ENCODE results near the gene NEMP1.

Gene NEMP1

GRCh38 chr12:57046947-57047890 lies 31.4 kb downstream of the NEMP1 start:
- Mint-ChIP-seq H3K27ac (peak overlapping the region; percentile 84), H3K4me1 (ENCODE audit: low read depth) (peaks cover 67% of the 10 kb centered on the region), H3K36me3 (ENCODE audit: low read depth) (no peaks in the 10 kb centered on the region), H3K9me3 (no peaks in the 10 kb centered on the region), H3K27me3 (peaks cover 7% of the 10 kb centered on the region), H3K4me3 (peak overlapping the region; percentile 44)
- intact Hi-C loops (cut with micrococcal nuclease), result loop anchor here (5.0 kb wide), 1 partner anchor 40 kb away; the partner anchor contains the start of gene ZBTB39

GRCh38 chr12:57046086-57046791 lies 32.4 kb downstream of the NEMP1 start:
- peaks cover 7% of the 10 kb centered on the region for H3K27me3 Mint-ChIP-seq
- H3K36me3 Mint-ChIP-seq (ENCODE audit: low read depth), result no peaks in the 10 kb centered on the region
- peak overlapping the region; percentile 84 for H3K27ac Mint-ChIP-seq
- H3K9me3 Mint-ChIP-seq, result no peaks in the 10 kb centered on the region
- peaks cover 69% of the 10 kb centered on the region for H3K4me1 Mint-ChIP-seq (ENCODE audit: low read depth)
- intact Hi-C loops (cut with micrococcal nuclease), result loop anchor here (5.0 kb wide), 1 partner anchor 39 kb away; the partner anchor contains the start of gene ZBTB39
- H3K4me3 Mint-ChIP-seq, result peak overlapping the region; percentile 44

GRCh38 chr12:57044889-57045288 lies 33.7 kb downstream of the NEMP1 start:
- peaks cover 7% of the 10 kb centered on the region for H3K27me3 Mint-ChIP-seq

GRCh38 chr12:57044468-57044867 lies 34.1 kb downstream of the NEMP1 start:
- Mint-ChIP-seq H3K4me3 (no peak overlapping the region), H3K36me3 (ENCODE audit: low read depth) (no peaks in the 10 kb centered on the region), H3K4me1 (ENCODE audit: low read depth) (peaks cover 65% of the 10 kb centered on the region), H3K9me3 (no peaks in the 10 kb centered on the region), H3K27ac (no peak overlapping the region), H3K27me3 (peaks cover 7% of the 10 kb centered on the region)
- intact Hi-C loops (cut with micrococcal nuclease), result no loop called here

More at GRCh38 chr12:57044889-57045288, 33.7 kb downstream of the NEMP1 start:
- Mint-ChIP-seq H3K36me3 (ENCODE audit: low read depth) (no peaks in the 10 kb centered on the region), H3K4me1 (ENCODE audit: low read depth) (peaks cover 67% of the 10 kb centered on the region), H3K4me3 (no peak overlapping the region), H3K9me3 (no peaks in the 10 kb centered on the region), H3K27ac (peak overlapping the region; percentile 84)
- intact Hi-C loops (cut with micrococcal nuclease), result loop anchor here (5.0 kb wide), 1 partner anchor 38 kb away; the partner anchor contains the start of gene ZBTB39

GRCh38 chr12:57042695-57043094 lies 35.9 kb downstream of the NEMP1 start:
- Mint-ChIP-seq H3K4me1 (ENCODE audit: low read depth) (peaks cover 57% of the 10 kb centered on the region), H3K4me3 (no peak overlapping the region), H3K27ac (no peak overlapping the region), H3K27me3 (peaks cover 10% of the 10 kb centered on the region), H3K36me3 (ENCODE audit: low read depth) (no peaks in the 10 kb centered on the region), H3K9me3 (no peaks in the 10 kb centered on the region)
- intact Hi-C loops (cut with micrococcal nuclease), result no loop called here

GRCh38 chr12:57040750-57041149 lies 37.8 kb downstream of the NEMP1 start:
- Mint-ChIP-seq H3K36me3 (ENCODE audit: low read depth) (no peaks in the 10 kb centered on the region), H3K9me3 (no peaks in the 10 kb centered on the region), H3K4me1 (ENCODE audit: low read depth) (peaks cover 40% of the 10 kb centered on the region), H3K27me3 (peaks cover 17% of the 10 kb centered on the region), H3K4me3 (no peak overlapping the region), H3K27ac (no peak overlapping the region)
- intact Hi-C loops (cut with micrococcal nuclease), result no loop called here

- H3K4me1 Mint-ChIP-seq (ENCODE audit: low read depth), result peaks cover 40% of the 10 kb centered on the region
- H3K36me3 Mint-ChIP-seq (ENCODE audit: low read depth), result no peaks in the 10 kb centered on the region
- H3K9me3 Mint-ChIP-seq, result no peaks in the 10 kb centered on the region
- H3K4me3 Mint-ChIP-seq, result no peak overlapping the region
- peaks cover 19% of the 10 kb centered on the region for H3K27me3 Mint-ChIP-seq
- no peak overlapping the region for H3K27ac Mint-ChIP-seq
- intact Hi-C loops (cut with micrococcal nuclease), result no loop called here
Measured at GRCh38 chr12:57040211-57040610, 38.4 kb downstream of the NEMP1 start.

GRCh38 chr12:57039016-57039798 lies 39.4 kb downstream of the NEMP1 start:
- Mint-ChIP-seq H3K27me3 (peaks cover 22% of the 10 kb centered on the region), H3K9me3 (no peaks in the 10 kb centered on the region)

GRCh38 chr12:57037264-57037663 lies 41.3 kb downstream of the NEMP1 start:
- Mint-ChIP-seq H3K27me3 (peaks cover 15% of the 10 kb centered on the region), H3K9me3 (no peaks in the 10 kb centered on the region), H3K27ac (peak overlapping the region; percentile 22), H3K4me1 (ENCODE audit: low read depth) (peaks cover 35% of the 10 kb centered on the region), H3K36me3 (ENCODE audit: low read depth) (no peaks in the 10 kb centered on the region), H3K4me3 (no peak overlapping the region)
- intact Hi-C loops (cut with micrococcal nuclease), result no loop called here

More at GRCh38 chr12:57039016-57039798, 39.4 kb downstream of the NEMP1 start:
- Mint-ChIP-seq H3K27ac (no peak overlapping the region), H3K4me1 (ENCODE audit: low read depth) (peaks cover 35% of the 10 kb centered on the region), H3K4me3 (no peak overlapping the region), H3K36me3 (ENCODE audit: low read depth) (no peaks in the 10 kb centered on the region)
- intact Hi-C loops (cut with micrococcal nuclease), result no loop called here

GRCh38 chr12:57033431-57033830 lies 45.2 kb downstream of the NEMP1 start:
- Mint-ChIP-seq H3K27ac (no peak overlapping the region), H3K27me3 (peaks cover 15% of the 10 kb centered on the region), H3K4me1 (ENCODE audit: low read depth) (peaks cover 25% of the 10 kb centered on the region), H3K9me3 (no peaks in the 10 kb centered on the region), H3K36me3 (ENCODE audit: low read depth) (no peaks in the 10 kb centered on the region), H3K4me3 (no peak overlapping the region)
- intact Hi-C loops (cut with micrococcal nuclease), result no loop called here

- Mint-ChIP-seq H3K36me3 (ENCODE audit: low read depth) (no peaks in the 10 kb centered on the region), H3K27me3 (peaks cover 13% of the 10 kb centered on the region), H3K4me1 (ENCODE audit: low read depth) (peaks cover 35% of the 10 kb centered on the region), H3K4me3 (no peak overlapping the region), H3K9me3 (no peaks in the 10 kb centered on the region), H3K27ac (no peak overlapping the region)
- intact Hi-C loops (cut with micrococcal nuclease), result no loop called here
Measured at GRCh38 chr12:57031789-57032188, 46.8 kb downstream of the NEMP1 start.

- no peaks in the 10 kb centered on the region for H3K9me3 Mint-ChIP-seq
- peaks cover 16% of the 10 kb centered on the region for H3K27me3 Mint-ChIP-seq
- peaks cover 41% of the 10 kb centered on the region for H3K4me1 Mint-ChIP-seq (ENCODE audit: low read depth)
- no peak overlapping the region for H3K4me3 Mint-ChIP-seq
- H3K27ac Mint-ChIP-seq, result peak overlapping the region; percentile 42
- intact Hi-C loops (cut with micrococcal nuclease), result no loop called here
- no peaks in the 10 kb centered on the region for H3K36me3 Mint-ChIP-seq (ENCODE audit: low read depth)
Measured at GRCh38 chr12:57031138-57031725, 47.4 kb downstream of the NEMP1 start.

- H3K4me1 Mint-ChIP-seq (ENCODE audit: low read depth), result peaks cover 35% of the 10 kb centered on the region
- intact Hi-C loops (cut with micrococcal nuclease), result no loop called here
- peak overlapping the region; percentile 42 for H3K27ac Mint-ChIP-seq
- H3K36me3 Mint-ChIP-seq (ENCODE audit: low read depth), result no peaks in the 10 kb centered on the region
- H3K4me3 Mint-ChIP-seq, result no peak overlapping the region
- no peaks in the 10 kb centered on the region for H3K9me3 Mint-ChIP-seq
- peaks cover 15% of the 10 kb centered on the region for H3K27me3 Mint-ChIP-seq
Measured at GRCh38 chr12:57029457-57029856, 49.1 kb downstream of the NEMP1 start.
